GM19023 (cell line): ENCODE data around the gene CLEC16A.

Experiments
- ATAC-seq: cut with Tn5 transposase; IDR thresholded peaks from one replicate; pipeline ENCODE4 v1.9.1; 2021; ENCODE audit warnings: mild to moderate bottlenecking, moderate library complexity; ENCODE audit not compliant: unreplicated experiment

Gene CLEC16A

GRCh38 chr16:11165894-11166665 lies 221.7 kb downstream of the CLEC16A start:
- no peak for ATAC-seq

GRCh38 chr16:11167581-11167980 lies 223.2 kb downstream of the CLEC16A start:
- ATAC-seq, result no peak

- ATAC-seq, result no peak
Observed at GRCh38 chr16:11168386-11169051, 224.2 kb downstream of the CLEC16A start.

- ATAC-seq, result no peak
Observed at GRCh38 chr16:11169641-11170040, 225.3 kb downstream of the CLEC16A start.

- ATAC-seq, result no peak
Observed at GRCh38 chr16:11170201-11170600, 225.8 kb downstream of the CLEC16A start.

GRCh38 chr16:11170696-11171447 lies 226.5 kb downstream of the CLEC16A start:
- ATAC-seq, result no peak

GRCh38 chr16:11171448-11171709 lies 227.0 kb downstream of the CLEC16A start:
- no peak for ATAC-seq

GRCh38 chr16:11171757-11172299 lies 227.5 kb downstream of the CLEC16A start:
- ATAC-seq, result no peak

GRCh38 chr16:11173426-11173825 lies 229.1 kb downstream of the CLEC16A start:
- no peak for ATAC-seq

- no peak for ATAC-seq
Observed at GRCh38 chr16:11174141-11174540, 229.8 kb downstream of the CLEC16A start.

- ATAC-seq, result no peak
Observed at GRCh38 chr16:11175106-11175786, 230.9 kb downstream of the CLEC16A start.

- ATAC-seq, result peak; percentile 50
Observed at GRCh38 chr16:11175787-11176341, 231.5 kb downstream of the CLEC16A start.

- no peak for ATAC-seq
Observed at GRCh38 chr16:11177578-11178160, 233.3 kb downstream of the CLEC16A start.

- no peak for ATAC-seq
Observed at GRCh38 chr16:11178424-11178823, 234.1 kb downstream of the CLEC16A start.

- ATAC-seq, result no peak
Observed at GRCh38 chr16:11179574-11179973, 235.2 kb downstream of the CLEC16A start.

- ATAC-seq, result no peak
Observed at GRCh38 chr16:11180489-11180888, 236.1 kb downstream of the CLEC16A start.

GRCh38 chr16:11181242-11181898 lies 237.0 kb downstream of the CLEC16A start:
- ATAC-seq, result no peak

- ATAC-seq, result no peak
Observed at GRCh38 chr16:11181899-11182279, 237.5 kb downstream of the CLEC16A start.

- no peak for ATAC-seq
Observed at GRCh38 chr16:11182411-11182810, 238.0 kb downstream of the CLEC16A start.
